Adrenal gland (tissue), 12 donors: Measurements from ENCODE around the gene SRGAP3. TPM values are rescaled to one million over a fixed set of nuclear protein-coding genes. Genes with fewer than 3 reads are reported as not detected.

Experiments
- DNase-seq, 7 donors: peaks; one replicate each; pipeline ENCODE4 v3.0.0-alpha.2; 2019 to 2020
- H3K27ac ChIP-seq, 5 donors: fragments of 200-600 bp; sonication (generic) in 4 of 5; 1 replicate in 3 of 5; 2 replicates in 2 of 5; pipeline versions ENCODE4 v1.5.1 to v1.8.0; 2016 to 2020; ENCODE audit warnings: mild to moderate bottlenecking in 1 of 5
- H3K27me3 ChIP-seq: fragments of 200-600 bp; 2 replicates; pipeline ENCODE4 v1.8.0; 2021
- H3K36me3 ChIP-seq, 2 donors: fragments of 200-600 bp; replicated peaks in 1 of 2; 1 replicate in 1 of 2; 2 replicates in 1 of 2; pipeline versions ENCODE4 v1.5.1 to v1.8.0; 2018 to 2022
- H3K4me1 ChIP-seq, 2 donors: fragments of 200-600 bp; replicated peaks in 1 of 2; 1 replicate in 1 of 2; 2 replicates in 1 of 2; pipeline versions ENCODE4 v1.5.1 to v1.8.0; 2018 to 2021
- H3K4me3 ChIP-seq, 4 donors: fragments of 200-600 bp; sonication (generic) in 3 of 4; one replicate each; pipeline ENCODE4 v1.5.1; 2016 to 2018
- H3K9me3 ChIP-seq, 3 donors: fragments of 200-600 bp; sonication (generic) in 1 of 3; replicated peaks in 1 of 3; 1 replicate in 2 of 3; 2 replicates in 1 of 3; pipeline versions ENCODE4 v1.5.1 to v1.8.0; 2016 to 2021
- CTCF ChIP-seq, 6 experiments: fragments of 450-650 bp in 4 of 6; fragments of 200-600 bp in 2 of 6; sonication (generic) in 1 of 6; IDR thresholded peaks; 1 replicate in 5 of 6; 2 replicates in 1 of 6; pipeline versions ENCODE4 v1.5.1 to v1.8.0; 2016 to 2021; ENCODE audit warnings: antibody characterized with exemption in 6 of 6, mild to moderate bottlenecking in 2 of 6, moderate library complexity in 1 of 6
- POLR2A ChIP-seq, 2 donors: fragments of 450-650 bp; IDR thresholded peaks; one replicate each; pipeline ENCODE4 v1.6.1; 2017; ENCODE audit warnings: antibody characterized with exemption in 2 of 2, mild to moderate bottlenecking in 2 of 2, moderate library complexity in 1 of 2
- WGBS, 4 donors: extraction: QIAGEN DNeasy Blood & Tissue Kit in 2 of 4; methylation state at CpG; one replicate each; pipeline versions ENCODE4 v1.1.5 to v1.1.7; 2013 to 2017; 5-methylcytosine and 5-hydroxymethylcytosine counted together
- intact Hi-C, 2 donors: fragments of 100-400 bp; cut with DNase I; formaldehyde crosslinking; loops; one replicate each; pipeline versions ENCODE4 v1.14.1 to v1.15.0; 2022 to 2023
- polyA plus RNA-seq, 3 donors: library from polyadenylated mRNA; stranded (reverse); fragments of 200-250 nt in 2 of 3; fragments of 350-450 nt in 1 of 3; fragmentation: Illumina TruSeq in 1 of 3; extraction: RNeasy Lipid Tissue Mini Kit (QIAGEN cat#74804) in 1 of 3; gene quantifications; one replicate each; pipeline ENCODE4 v1.2.3, GENCODE V29; 2013 to 2014
- total RNA-seq, 9 donors: library from RNA; depleted of rRNA in 4 of 9; stranded (reverse); fragments of >200 nt in 4 of 9; fragments of 120-200 nt in 1 of 9; fragmentation: NEBNext Ultra II Directional in 1 of 9; extraction: Animal tissue kit (Norgen Biotek cat#: 25700) in 1 of 9; gene quantifications; one replicate each; pipeline versions ENCODE4 v1.1.0 to v1.2.4, GENCODE V29; 2013 to 2023
- donor health status: healthy with polysubstance abuse.
- donor health status: Bipolar disorder and iron deficiency.
- donor health status: DM: yes; HTN: yes; CAD: no.
- donor health status: DM: no; HTN: no; CAD: no.
- donor health status: DM: no; HTN: no; CAD: no.
- donor health status: DM: yes; HTN: yes; CAD: no.

The SRGAP3 gene
- total and polyA plus RNA-seq, 12 donors: 3.3 to 35.0 (median 17.8) TPM

- no peaks in the 10 kb centered on the region for H3K27me3 ChIP-seq
- H3K27ac ChIP-seq: no peak overlapping the region
- TF ChIP-seq CTCF (IDR thresholded peaks at IDR 0.05): no peak
- TF ChIP-seq POLR2A (IDR thresholded peaks at IDR 0.05): no peak
- WGBS, 4 donors: 92 to 100% (median 100%) methylated on average over 1 of the region's 1 CpG
- H3K4me1 ChIP-seq: no peaks in the 10 kb centered on the region
- DNase-seq: no peak
- intact Hi-C loops: loop anchor here in 1 of 2 donors (10.0 kb wide), 1 partner anchor 229 kb away; no protein-coding TSS in a partner anchor
- H3K36me3 ChIP-seq: no peaks in the 10 kb centered on the region
- no peaks in the 10 kb centered on the region for H3K9me3 ChIP-seq
- H3K4me3 ChIP-seq: no peak overlapping the region
Observed at GRCh38 chr3:9075762-9076161, 173.7 kb downstream of the SRGAP3 start.

- Histone ChIP-seq H3K27me3 (no peaks in the 10 kb centered on the region), H3K36me3 (no peaks in the 10 kb centered on the region), H3K4me3 (no peak overlapping the region), H3K9me3 (no peaks in the 10 kb centered on the region), H3K27ac (no peak overlapping the region), H3K4me1 (no peaks in the 10 kb centered on the region)
- no peak for DNase-seq
- 71 to 84% (median 78%) methylated on average over 5 of the region's 5 CpGs for WGBS, 4 donors
- TF ChIP-seq POLR2A (IDR thresholded peaks at IDR 0.05) (no peak), CTCF (IDR thresholded peaks at IDR 0.05) (no peak)
- intact Hi-C loops: loop anchor here in 1 of 2 donors (10.0 kb wide), 1 partner anchor 231 kb away; no protein-coding TSS in a partner anchor
Observed at GRCh38 chr3:9074079-9074478, 175.4 kb downstream of the SRGAP3 start.

- TF ChIP-seq CTCF (IDR thresholded peaks at IDR 0.05): no peak
- no peak for TF ChIP-seq POLR2A (IDR thresholded peaks at IDR 0.05)
- no peaks in the 10 kb centered on the region for H3K27me3 ChIP-seq
- H3K36me3 ChIP-seq: no peaks in the 10 kb centered on the region
- intact Hi-C loops: loop anchor here in 1 of 2 donors (10.0 kb wide), 1 partner anchor 232 kb away; no protein-coding TSS in a partner anchor
- WGBS, 4 donors: 73 to 85% (median 80%) methylated on average over 5 to 6 of the region's 6 CpGs
- DNase-seq: no peak
- H3K4me1 ChIP-seq: peaks cover 0 to 6% of the 10 kb centered on the region in 2 donors
- no peak overlapping the region for H3K27ac ChIP-seq
- H3K9me3 ChIP-seq: no peaks in the 10 kb centered on the region
- H3K4me3 ChIP-seq: no peak overlapping the region
Observed at GRCh38 chr3:9072667-9073009, 176.8 kb downstream of the SRGAP3 start.

GRCh38 chr3:9071936-9072666 is 177.3 kb downstream of the SRGAP3 start:
- intact Hi-C loops: loop anchor here in 1 of 2 donors (10.0 kb wide), 1 partner anchor 233 kb away; no protein-coding TSS in a partner anchor
- DNase-seq: no peak
- Histone ChIP-seq H3K27me3 (no peaks in the 10 kb centered on the region), H3K27ac (no peak overlapping the region), H3K9me3 (no peaks in the 10 kb centered on the region), H3K4me1 (peaks cover 0 to 10% of the 10 kb centered on the region in 2 donors), H3K36me3 (no peaks in the 10 kb centered on the region), H3K4me3 (no peak overlapping the region)
- WGBS, 4 donors: 72 to 90% (median 83%) methylated on average over 10 of the region's 10 CpGs
- TF ChIP-seq POLR2A (IDR thresholded peaks at IDR 0.05) (no peak), CTCF (IDR thresholded peaks at IDR 0.05) (no peak)
